Activated CD8-positive, alpha-beta T cell treated with anti-CD3 and anti-CD28 coated beads for 36 hours (primary cell): ENCODE measurements around the gene TIAM2. TPM values are rescaled to one million over a fixed set of nuclear protein-coding genes. Genes with fewer than 3 reads are reported as not detected.

ENCODE experiments used
- ATAC-seq: fragments of 200-7000 bp; cut with Tn5 transposase; one replicate; pipeline ENCODE4 v1.10.0; 2021; ENCODE audit warnings: mild to moderate bottlenecking, moderate library complexity
- CTCF ChIA-PET: fragments of 350-600 bp; sonication (Branson Sonifier 250); formaldehyde crosslinking; loops from one replicate; lab custom pipeline; 2021; ENCODE audit warnings: antibody characterized with exemption; lab: Charles Lee
- POLR2A ChIA-PET: fragments of 350-600 bp; sonication (Branson Sonifier 250); formaldehyde crosslinking; loops from one replicate; lab custom pipeline; 2021; ENCODE audit warnings: antibody characterized with exemption; lab: Charles Lee
- DNase-seq: peaks from one replicate; pipeline ENCODE4 v3.0.0-alpha.2; 2020
- H3K27ac Mint-ChIP-seq: one replicate; pipeline ENCODE4 v1.8.0; 2021; ENCODE audit warnings: mild to moderate bottlenecking, mixed read lengths
- H3K27me3 Mint-ChIP-seq: one replicate; pipeline ENCODE4 v1.8.0; 2021; ENCODE audit warnings: mixed read lengths
- H3K36me3 Mint-ChIP-seq: one replicate; pipeline ENCODE4 v1.8.0; 2021; ENCODE audit warnings: low read depth, mixed read lengths
- H3K4me1 Mint-ChIP-seq: one replicate; pipeline ENCODE4 v1.8.0; 2021; ENCODE audit warnings: low read depth, mixed read lengths
- H3K4me3 Mint-ChIP-seq: one replicate; pipeline ENCODE4 v1.8.0; 2021; ENCODE audit warnings: mild to moderate bottlenecking, moderate library complexity, mixed read lengths
- H3K9me3 Mint-ChIP-seq: one replicate; pipeline ENCODE4 v1.8.0; 2021; ENCODE audit warnings: mixed read lengths
- intact Hi-C: fragments of 100-400 bp; cut with micrococcal nuclease; formaldehyde crosslinking; loops from one replicate; pipeline ENCODE4 v1.10.0; 2022
- total RNA-seq, 2 experiments: library from RNA; stranded (reverse); gene quantifications; one replicate each; pipeline ENCODE4 v1.2.3, GENCODE V29; 2021
- TF ChIP-seq, protein P1 (sequence below): fragments of 200-600 bp; IDR thresholded peaks from one replicate; pipeline ENCODE4 v1.8.0; 2022; ENCODE audit warnings: antibody characterized with exemption, mild to moderate bottlenecking

TIAM2 gene
- total RNA-seq, 2 experiments from 2014 or later, result 5.6 to 7.1 TPM

DNA sequence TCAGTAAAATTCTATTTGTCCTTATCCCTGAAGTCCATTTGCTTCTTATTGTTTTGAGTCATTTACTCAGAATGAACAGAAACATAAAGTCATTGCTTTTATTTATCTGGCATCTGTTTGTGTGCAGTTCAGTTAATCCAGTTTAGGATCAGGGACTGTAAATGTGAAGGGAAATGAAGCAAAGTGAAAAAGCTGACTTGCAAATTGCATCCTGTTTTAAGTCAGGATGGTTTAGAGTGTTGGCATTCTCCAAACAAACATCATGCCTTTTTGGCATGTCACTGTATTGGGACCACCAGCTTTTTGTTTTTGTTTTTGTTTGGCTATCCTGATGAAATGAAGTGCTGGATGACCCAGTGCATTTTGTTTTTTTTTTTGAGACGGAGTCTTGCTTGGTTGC, 168.5 kb downstream of the TIAM2 start:
- Mint-ChIP-seq H3K4me1 (peaks cover 23% of the 10 kb centered on the region), H3K27ac (no peak overlapping the region), H3K27me3 (no peaks in the 10 kb centered on the region), H3K36me3 (peaks cover 14% of the 10 kb centered on the region), H3K9me3 (peaks cover 12% of the 10 kb centered on the region), H3K4me3 (no peak overlapping the region)
- CTCF ChIA-PET, result interaction anchor here (0.7 to 2.8 kb wide), 3 partner anchors 9 to 235 kb away, joined by 3 to 8 read pairs (median 4); no protein-coding TSS in a partner anchor
- TF ChIP-seq, protein P1, sequence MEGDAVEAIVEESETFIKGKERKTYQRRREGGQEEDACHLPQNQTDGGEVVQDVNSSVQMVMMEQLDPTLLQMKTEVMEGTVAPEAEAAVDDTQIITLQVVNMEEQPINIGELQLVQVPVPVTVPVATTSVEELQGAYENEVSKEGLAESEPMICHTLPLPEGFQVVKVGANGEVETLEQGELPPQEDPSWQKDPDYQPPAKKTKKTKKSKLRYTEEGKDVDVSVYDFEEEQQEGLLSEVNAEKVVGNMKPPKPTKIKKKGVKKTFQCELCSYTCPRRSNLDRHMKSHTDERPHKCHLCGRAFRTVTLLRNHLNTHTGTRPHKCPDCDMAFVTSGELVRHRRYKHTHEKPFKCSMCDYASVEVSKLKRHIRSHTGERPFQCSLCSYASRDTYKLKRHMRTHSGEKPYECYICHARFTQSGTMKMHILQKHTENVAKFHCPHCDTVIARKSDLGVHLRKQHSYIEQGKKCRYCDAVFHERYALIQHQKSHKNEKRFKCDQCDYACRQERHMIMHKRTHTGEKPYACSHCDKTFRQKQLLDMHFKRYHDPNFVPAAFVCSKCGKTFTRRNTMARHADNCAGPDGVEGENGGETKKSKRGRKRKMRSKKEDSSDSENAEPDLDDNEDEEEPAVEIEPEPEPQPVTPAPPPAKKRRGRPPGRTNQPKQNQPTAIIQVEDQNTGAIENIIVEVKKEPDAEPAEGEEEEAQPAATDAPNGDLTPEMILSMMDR, result no peak
- POLR2A ChIA-PET, result interaction anchor here (1.5 kb wide), 1 partner anchor 10 kb away, joined by 8 read pairs; no protein-coding TSS in a partner anchor
- no peak for DNase-seq
- intact Hi-C loops, result no loop called here
- ATAC-seq, result no peak

DNA sequence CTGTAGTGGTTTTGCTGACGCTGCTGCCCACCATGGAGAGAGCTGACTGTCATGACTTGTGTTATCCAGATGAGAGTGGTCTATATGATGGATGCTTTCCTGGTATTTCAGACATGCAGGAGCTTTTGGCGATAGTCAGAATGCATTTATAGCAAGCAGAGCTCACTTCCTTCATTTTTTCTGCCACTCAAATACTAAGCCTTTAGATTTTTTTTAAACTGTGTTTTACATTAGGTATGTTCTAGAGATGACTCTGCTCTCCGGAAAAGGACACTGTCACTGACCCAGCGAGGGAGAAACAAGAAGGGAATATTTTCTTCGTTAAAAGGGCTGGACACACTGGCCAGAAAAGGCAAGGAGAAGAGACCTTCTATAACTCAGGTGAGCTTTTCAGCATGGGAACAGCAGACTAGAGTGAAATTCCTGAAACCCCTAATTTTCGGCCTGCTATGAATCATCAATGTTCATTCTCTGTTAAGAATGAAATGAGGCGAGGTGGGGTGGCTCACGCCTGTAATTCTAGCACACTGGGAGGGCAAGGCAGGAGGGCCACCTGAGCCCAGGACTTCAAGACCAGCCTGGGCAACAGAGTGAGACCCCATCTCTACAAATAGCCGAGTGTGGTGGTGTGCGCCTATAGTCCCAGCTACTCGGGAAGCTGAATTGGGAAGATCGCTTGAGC, 170.1 kb downstream of the TIAM2 start:
- Mint-ChIP-seq H3K9me3 (peaks cover 7% of the 10 kb centered on the region), H3K4me3 (no peak overlapping the region), H3K27ac (no peak overlapping the region), H3K27me3 (no peaks in the 10 kb centered on the region), H3K4me1 (peaks cover 14% of the 10 kb centered on the region), H3K36me3 (peaks cover 9% of the 10 kb centered on the region)
- ATAC-seq (no peak), DNase-seq (no peak)
- intact Hi-C loops, result no loop called here
- TF ChIP-seq, protein P1, result no peak
- CTCF ChIA-PET, result interaction anchor here (1.5 to 2.8 kb wide), 2 partner anchors 38 to 237 kb away, joined by 3 to 8 read pairs; no protein-coding TSS in a partner anchor
- POLR2A ChIA-PET, result interaction anchor here (0.8 kb wide), 1 partner anchor 208 kb away, joined by 3 read pairs; no protein-coding TSS in a partner anchor

DNA sequence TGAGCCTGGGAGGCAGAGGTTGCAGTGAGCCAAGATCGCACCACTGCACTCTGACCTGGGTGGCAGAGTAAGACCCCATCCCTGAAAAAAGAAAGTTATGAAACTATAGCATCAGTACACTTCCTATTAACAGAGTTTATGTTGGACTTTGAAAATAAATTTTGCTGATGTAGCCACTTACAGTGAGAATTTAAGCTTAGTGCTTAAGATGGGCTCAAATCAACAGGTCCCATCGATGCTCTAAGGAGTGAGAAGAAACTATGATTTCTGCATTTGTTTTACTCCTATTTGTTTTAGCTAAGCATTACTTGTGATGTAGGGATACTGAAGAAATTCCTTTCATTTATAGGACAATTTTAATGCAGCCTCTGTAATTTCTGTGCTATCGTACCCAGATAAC, 175.4 kb downstream of the TIAM2 start:
- DNase-seq (no peak), ATAC-seq (no peak)
- Mint-ChIP-seq H3K4me3 (peak overlapping the region; percentile 47), H3K4me1 (peaks cover 55% of the 10 kb centered on the region), H3K9me3 (no peaks in the 10 kb centered on the region), H3K27me3 (no peaks in the 10 kb centered on the region), H3K27ac (peak overlapping the region; percentile 96), H3K36me3 (peaks cover 2% of the 10 kb centered on the region)
- TF ChIP-seq, protein P1, result no peak
- ChIA-PET CTCF (interaction anchor here (1.2 to 5.0 kb wide), 6 partner anchors 12 to 495 kb away, joined by 3 to 27 read pairs (median 5); no protein-coding TSS in a partner anchor), POLR2A (interaction anchor here (0.7 to 3.0 kb wide), 4 partner anchors 12 to 941 kb away, joined by 3 to 25 read pairs (median 8); no protein-coding TSS in a partner anchor)
- intact Hi-C loops, result loop anchor here (5.0 to 10.0 kb wide), 5 partner anchors 43 to 493 kb away; partner anchors contain the start of gene TFB1M

DNA sequence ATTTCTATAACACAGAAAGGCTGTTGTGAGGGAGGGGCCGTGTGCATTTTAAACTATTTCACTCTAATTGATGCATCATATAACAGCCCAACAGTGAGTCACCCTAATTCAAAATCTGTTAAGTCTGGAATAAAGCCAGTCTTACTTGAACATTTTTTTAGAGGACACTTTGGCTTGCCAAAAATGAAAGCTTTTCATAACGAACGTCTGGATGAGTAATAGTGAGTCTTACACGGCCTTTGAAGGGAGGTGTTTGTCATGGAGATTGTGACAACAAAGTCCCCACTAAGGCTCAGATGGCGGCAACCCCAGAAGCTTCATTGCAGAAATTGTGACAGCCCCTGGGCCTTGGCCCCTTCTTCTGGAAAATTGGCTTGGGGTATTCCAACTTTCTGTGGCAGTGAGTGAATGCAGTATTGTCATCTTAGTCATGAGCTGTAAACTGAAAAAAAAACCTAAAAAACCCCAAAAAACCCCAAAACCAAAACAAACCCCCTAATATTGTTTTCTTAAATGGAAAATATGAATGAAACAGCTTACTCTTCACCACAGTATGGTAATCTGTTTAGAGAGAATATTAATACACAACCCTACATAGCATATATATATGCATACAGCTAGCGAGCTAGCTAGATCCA, 176.1 kb downstream of the TIAM2 start:
- ChIA-PET CTCF (interaction anchor here (0.8 to 5.0 kb wide), 11 partner anchors 10 to 495 kb away, joined by 3 to 69 read pairs (median 5); partner anchors contain the start of gene TFB1M), POLR2A (interaction anchor here (0.6 to 3.0 kb wide), 10 partner anchors 13 to 942 kb away, joined by 3 to 25 read pairs (median 4); no protein-coding TSS in a partner anchor)
- DNase-seq, result peak; percentile 93
- TF ChIP-seq, protein P1, result no peak
- Mint-ChIP-seq H3K4me3 (peak overlapping the region; percentile 54), H3K36me3 (peaks cover 2% of the 10 kb centered on the region), H3K27me3 (no peaks in the 10 kb centered on the region), H3K9me3 (no peaks in the 10 kb centered on the region), H3K27ac (peak overlapping the region; percentile 96), H3K4me1 (peaks cover 55% of the 10 kb centered on the region)
- peak; percentile 87 for ATAC-seq
- intact Hi-C loops, result loop anchor here (1.0 to 10.0 kb wide), 6 partner anchors 17 to 494 kb away; partner anchors contain the start of gene TFB1M
